ENCODE measurements around the gene DFFA. TPM values are rescaled to one million over a fixed set of nuclear protein-coding genes. Genes with fewer than 3 reads are reported as not detected.
A peak's percentile ranks its signal among the peaks of the same experiment; 100 is the strongest.
"Not testable (repeated sequence)": the region's sequence is repeated elsewhere in the genome, so short reads cannot be mapped to it uniquely, and the experiment has no call there.

Gene DFFA
- total RNA-seq, 2 experiments from 2014 or later, result 76.7 to 81.8 TPM

DNA sequence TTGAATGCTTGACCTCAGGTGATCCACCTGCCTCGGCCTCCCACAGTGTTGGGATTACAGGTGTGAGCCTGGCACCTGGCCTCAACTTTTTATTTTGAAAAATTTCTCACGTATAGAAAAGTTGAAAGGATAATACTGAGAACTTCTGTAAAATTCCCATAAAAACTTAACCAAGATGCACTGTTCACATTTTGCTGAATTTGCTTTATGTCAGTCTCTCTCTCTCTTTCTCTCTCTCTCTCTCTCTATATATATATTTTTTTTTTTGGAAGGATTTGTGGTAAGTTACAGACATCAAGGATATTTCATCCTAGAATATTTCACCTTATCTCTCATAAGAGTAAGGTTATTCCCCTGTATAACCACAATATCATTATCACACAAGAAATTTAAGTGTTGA, 8.3 kb upstream of the DFFA start:
- Mint-ChIP-seq H3K27ac (no peak overlapping the region), H3K36me3 (ENCODE audit: low read depth) (peaks cover 6% of the 10 kb centered on the region), H3K9me3 (no peaks in the 10 kb centered on the region), H3K27me3 (no peaks in the 10 kb centered on the region), H3K4me3 (no peak overlapping the region), H3K4me1 (ENCODE audit: low read depth) (peaks cover 29% of the 10 kb centered on the region)
- intact Hi-C loops (cut with micrococcal nuclease), result no loop called here
- ChIA-PET CTCF (interaction anchor here (6.3 kb wide), 1 partner anchor 14 kb away, joined by 32 read pairs; no protein-coding TSS in a partner anchor), POLR2A (no interaction called here)
- ATAC-seq (no peak), DNase-seq (no peak)
- TF ChIP-seq, protein P1, sequence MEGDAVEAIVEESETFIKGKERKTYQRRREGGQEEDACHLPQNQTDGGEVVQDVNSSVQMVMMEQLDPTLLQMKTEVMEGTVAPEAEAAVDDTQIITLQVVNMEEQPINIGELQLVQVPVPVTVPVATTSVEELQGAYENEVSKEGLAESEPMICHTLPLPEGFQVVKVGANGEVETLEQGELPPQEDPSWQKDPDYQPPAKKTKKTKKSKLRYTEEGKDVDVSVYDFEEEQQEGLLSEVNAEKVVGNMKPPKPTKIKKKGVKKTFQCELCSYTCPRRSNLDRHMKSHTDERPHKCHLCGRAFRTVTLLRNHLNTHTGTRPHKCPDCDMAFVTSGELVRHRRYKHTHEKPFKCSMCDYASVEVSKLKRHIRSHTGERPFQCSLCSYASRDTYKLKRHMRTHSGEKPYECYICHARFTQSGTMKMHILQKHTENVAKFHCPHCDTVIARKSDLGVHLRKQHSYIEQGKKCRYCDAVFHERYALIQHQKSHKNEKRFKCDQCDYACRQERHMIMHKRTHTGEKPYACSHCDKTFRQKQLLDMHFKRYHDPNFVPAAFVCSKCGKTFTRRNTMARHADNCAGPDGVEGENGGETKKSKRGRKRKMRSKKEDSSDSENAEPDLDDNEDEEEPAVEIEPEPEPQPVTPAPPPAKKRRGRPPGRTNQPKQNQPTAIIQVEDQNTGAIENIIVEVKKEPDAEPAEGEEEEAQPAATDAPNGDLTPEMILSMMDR (IDR thresholded peaks at IDR 0.05), result no peak

- ChIA-PET POLR2A (interaction anchor here (0.9 kb wide), 1 partner anchor 10 kb away, joined by 3 read pairs; no protein-coding TSS in a partner anchor), CTCF (interaction anchor here (0.8 to 6.3 kb wide), 2 partner anchors 15 to 28 kb away, joined by 3 to 32 read pairs; no protein-coding TSS in a partner anchor)
- peaks cover 25% of the 10 kb centered on the region for H3K4me1 Mint-ChIP-seq (ENCODE audit: low read depth)
- H3K27ac Mint-ChIP-seq, result no peak overlapping the region
- TF ChIP-seq, protein P1 (IDR thresholded peaks at IDR 0.05), result no peak
- H3K4me3 Mint-ChIP-seq, result no peak overlapping the region
- no peaks in the 10 kb centered on the region for H3K9me3 Mint-ChIP-seq
- DNase-seq, result no peak
- peaks cover 3% of the 10 kb centered on the region for H3K36me3 Mint-ChIP-seq (ENCODE audit: low read depth)
- no peak for ATAC-seq
- no peaks in the 10 kb centered on the region for H3K27me3 Mint-ChIP-seq
- intact Hi-C loops (cut with micrococcal nuclease), result no loop called here
Observed at GRCh38 chr1:10479296-10479695, 7.0 kb upstream of the DFFA start.

DNA sequence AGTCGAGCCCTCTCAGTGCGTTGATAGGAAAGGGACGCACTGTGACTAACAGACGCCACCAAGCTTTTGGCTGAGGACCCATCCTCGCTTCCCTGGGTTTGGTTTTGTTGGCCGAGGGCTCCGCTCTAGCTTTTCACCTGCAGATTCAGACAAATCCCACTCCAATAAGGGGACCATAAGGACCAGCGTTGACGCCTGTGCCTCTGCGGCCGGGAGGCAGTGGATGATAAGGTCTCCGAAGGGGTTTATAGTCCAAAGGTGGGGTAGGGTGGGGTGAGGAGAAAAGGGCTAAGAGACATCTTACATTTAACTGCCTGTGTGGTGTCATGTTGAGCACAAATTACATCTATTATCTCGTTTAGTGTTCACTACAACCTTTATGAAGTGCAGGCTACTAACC, 3.2 kb upstream of the DFFA start:
- ATAC-seq (no peak), DNase-seq (no peak)
- TF ChIP-seq, protein P1 (IDR thresholded peaks at IDR 0.05), result no peak
- H3K27me3 Mint-ChIP-seq, result no peaks in the 10 kb centered on the region
- H3K9me3 Mint-ChIP-seq, result no peaks in the 10 kb centered on the region
- intact Hi-C loops (cut with micrococcal nuclease), result no loop called here
- H3K4me1 Mint-ChIP-seq (ENCODE audit: low read depth), result peaks cover 42% of the 10 kb centered on the region
- CTCF ChIA-PET, result interaction anchor here (1.3 kb wide), 1 partner anchor 19 kb away, joined by 10 read pairs; no protein-coding TSS in a partner anchor
- POLR2A ChIA-PET, result interaction anchor here (0.5 to 1.7 kb wide), 2 partner anchors 19 to 409 kb away, joined by 3 to 10 read pairs; no protein-coding TSS in a partner anchor
- peak overlapping the region; percentile 90 for H3K27ac Mint-ChIP-seq
- H3K4me3 Mint-ChIP-seq, result peak overlapping the region; percentile 83
- H3K36me3 Mint-ChIP-seq (ENCODE audit: low read depth), result peaks cover 6% of the 10 kb centered on the region

GRCh38 chr1:10474613-10475507, 2.5 kb upstream of the DFFA start, which contains the start of gene PEX14:
Gene PEX14 (plus strand): TSS chr1:10474950. CDS start chr1:10474967, 17 bp downstream.
- ChIA-PET CTCF (interaction anchor here (1.3 kb wide), 1 partner anchor 20 kb away, joined by 10 read pairs; no protein-coding TSS in a partner anchor), POLR2A (interaction anchor here (0.5 to 1.7 kb wide), 2 partner anchors 19 to 409 kb away, joined by 3 to 10 read pairs; no protein-coding TSS in a partner anchor)
- H3K4me3 Mint-ChIP-seq, result peak within 1 kb of the TSS; percentile 83
- peak within 1 kb of the TSS; percentile 90 for H3K27ac Mint-ChIP-seq
- peaks cover 6% of the 10 kb centered on the region for H3K36me3 Mint-ChIP-seq (ENCODE audit: low read depth)
- no peaks in the 10 kb centered on the region for H3K9me3 Mint-ChIP-seq
- DNase-seq (peak; percentile 94), ATAC-seq (peak; percentile 86)
- no peaks in the 10 kb centered on the region for H3K27me3 Mint-ChIP-seq
- intact Hi-C loops (cut with micrococcal nuclease), result no loop called here
- TF ChIP-seq, protein P1 (IDR thresholded peaks at IDR 0.05), result no peak
- H3K4me1 Mint-ChIP-seq (ENCODE audit: low read depth), result peaks cover 42% of the 10 kb centered on the region

DNA sequence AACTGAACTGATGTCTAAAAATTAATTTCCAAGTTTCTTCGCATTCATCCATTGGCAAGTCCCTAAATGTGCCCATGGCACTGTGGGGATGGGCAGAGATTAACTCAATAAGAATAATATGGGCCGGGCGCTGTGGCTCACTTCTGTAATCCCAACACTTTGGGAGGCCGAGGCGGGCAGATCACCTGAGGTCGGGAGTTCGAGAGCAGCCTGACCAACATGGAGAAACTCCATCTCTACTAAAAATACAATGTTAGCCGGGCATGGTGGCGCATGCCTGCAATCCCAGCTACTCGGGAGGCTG, 1.9 kb upstream of the DFFA start:
- H3K9me3 Mint-ChIP-seq; CTCF ChIA-PET; H3K27me3 Mint-ChIP-seq; ATAC-seq; intact Hi-C loops (cut with micrococcal nuclease); H3K36me3 Mint-ChIP-seq (ENCODE audit: low read depth); DNase-seq: not testable (repeated sequence)
- Mint-ChIP-seq H3K4me3 (peak overlapping the region; percentile 83), H3K27ac (peak overlapping the region; percentile 89), H3K4me1 (ENCODE audit: low read depth) (peaks cover 39% of the 10 kb centered on the region)
- POLR2A ChIA-PET, result interaction anchor here (0.6 to 1.7 kb wide), 2 partner anchors 19 to 20 kb away, joined by 3 to 10 read pairs; no protein-coding TSS in a partner anchor

Data from activated CD8-positive, alpha-beta T cell treated with anti-CD3 and anti-CD28 coated beads for 36 hours (primary cell).